Stomach (tissue), 4 donors: ENCODE results near the gene NTM.

Experiments
- EP300 ChIP-seq: sonication (generic); formaldehyde crosslinking; IDR thresholded peaks from one replicate; pipeline ENCODE4 v1.6.1; 2017; ENCODE audit warnings: antibody characterized with exemption
- TF ChIP-seq, protein P1 (sequence below), 7 experiments: fragments of 450-650 bp in 4 of 7; fragments of 200-600 bp in 3 of 7; sonication (generic) in 3 of 7; IDR thresholded peaks; one replicate each; pipeline ENCODE4 v1.5.1; 2016 to 2019; ENCODE audit warnings: antibody characterized with exemption in 7 of 7, control low read depth in 2 of 7, mild to moderate bottlenecking in 1 of 7

DNA sequence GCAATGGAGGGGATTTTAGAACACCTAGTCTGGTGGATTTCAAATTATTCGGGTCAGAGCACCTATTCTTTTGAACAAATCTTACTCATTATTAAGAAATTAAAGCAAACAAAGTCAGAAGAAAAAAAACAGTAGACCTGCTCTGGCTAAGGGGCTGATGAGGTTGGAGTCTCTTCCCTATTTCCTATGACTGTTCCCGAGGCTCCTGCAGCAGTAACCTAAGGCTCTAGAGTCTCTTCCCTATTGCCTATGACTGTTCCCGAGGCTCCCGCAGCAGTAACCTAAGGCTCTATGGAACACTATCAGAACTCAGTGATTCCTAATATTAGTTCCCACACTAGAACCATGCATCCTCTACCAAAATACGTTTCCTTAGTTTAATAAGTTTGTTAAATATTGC, 607.9 kb downstream of the NTM start:
- TF ChIP-seq, protein P1, sequence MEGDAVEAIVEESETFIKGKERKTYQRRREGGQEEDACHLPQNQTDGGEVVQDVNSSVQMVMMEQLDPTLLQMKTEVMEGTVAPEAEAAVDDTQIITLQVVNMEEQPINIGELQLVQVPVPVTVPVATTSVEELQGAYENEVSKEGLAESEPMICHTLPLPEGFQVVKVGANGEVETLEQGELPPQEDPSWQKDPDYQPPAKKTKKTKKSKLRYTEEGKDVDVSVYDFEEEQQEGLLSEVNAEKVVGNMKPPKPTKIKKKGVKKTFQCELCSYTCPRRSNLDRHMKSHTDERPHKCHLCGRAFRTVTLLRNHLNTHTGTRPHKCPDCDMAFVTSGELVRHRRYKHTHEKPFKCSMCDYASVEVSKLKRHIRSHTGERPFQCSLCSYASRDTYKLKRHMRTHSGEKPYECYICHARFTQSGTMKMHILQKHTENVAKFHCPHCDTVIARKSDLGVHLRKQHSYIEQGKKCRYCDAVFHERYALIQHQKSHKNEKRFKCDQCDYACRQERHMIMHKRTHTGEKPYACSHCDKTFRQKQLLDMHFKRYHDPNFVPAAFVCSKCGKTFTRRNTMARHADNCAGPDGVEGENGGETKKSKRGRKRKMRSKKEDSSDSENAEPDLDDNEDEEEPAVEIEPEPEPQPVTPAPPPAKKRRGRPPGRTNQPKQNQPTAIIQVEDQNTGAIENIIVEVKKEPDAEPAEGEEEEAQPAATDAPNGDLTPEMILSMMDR (IDR thresholded peaks at IDR 0.05): no peak
- no peak for TF ChIP-seq EP300
